Neuronal stem cell (in vitro differentiated cells): ENCODE results near the gene NOP16.

ENCODE experiments used
- DNase-seq: peaks from one replicate; pipeline ENCODE4 v3.0.0-alpha.2; 2013; ENCODE audit warnings: low spot score
- H2AFZ ChIP-seq: one replicate; pipeline ENCODE4 v1.6.1; 2013; ENCODE audit warnings: mild to moderate bottlenecking, low read length, inconsistent platforms
- H2AK5ac ChIP-seq: 2 replicates; pipeline ENCODE4 v1.6.1; 2013; ENCODE audit warnings: low read depth, mild to moderate bottlenecking, inconsistent platforms, low read length, moderate library complexity, mixed read lengths
- H2BK120ac ChIP-seq: 2 replicates; pipeline ENCODE4 v1.6.1; 2013; ENCODE audit warnings: low read depth, mild to moderate bottlenecking, inconsistent platforms, low read length, moderate library complexity, mixed read lengths
- H2BK12ac ChIP-seq: one replicate; pipeline ENCODE4 v1.6.1; 2013; ENCODE audit warnings: low read length, inconsistent platforms
- H2BK15ac ChIP-seq: 2 replicates; pipeline ENCODE4 v1.6.1; 2013; ENCODE audit warnings: mild to moderate bottlenecking, low read length, inconsistent platforms, mixed read lengths
- H2BK5ac ChIP-seq: one replicate; pipeline ENCODE4 v1.6.1; 2013; ENCODE audit warnings: inconsistent platforms, mild to moderate bottlenecking, low read length, moderate library complexity
- H3K14ac ChIP-seq: one replicate; pipeline ENCODE4 v1.6.1; 2013; ENCODE audit warnings: low read length, inconsistent platforms
- H3K18ac ChIP-seq: 2 replicates; pipeline ENCODE4 v1.6.1; 2013; ENCODE audit warnings: low read length, inconsistent platforms
- H3K23ac ChIP-seq: 2 replicates; pipeline ENCODE4 v1.6.1; 2013; ENCODE audit warnings: low read depth, mild to moderate bottlenecking, mixed read lengths, low read length, inconsistent platforms; ENCODE audit not compliant: poor library complexity
- H3K27ac ChIP-seq: replicated peaks from 3 replicates; pipeline ENCODE4 v1.5.1; 2013; ENCODE audit warnings: low read length, inconsistent platforms
- H3K27me3 ChIP-seq, 3 experiments: 2 replicates each; pipeline ENCODE4 v1.6.1; 2013; ENCODE audit warnings: low read length in 3 of 3, mild to moderate bottlenecking in 2 of 3, inconsistent platforms in 1 of 3, low read depth in 1 of 3, mixed read lengths in 1 of 3, moderate library complexity in 1 of 3; ENCODE audit not compliant: control insufficient read depth in 3 of 3, insufficient read depth in 3 of 3
- H3K36me3 ChIP-seq, 2 donors: replicated peaks in 1 of 2; 2 replicates each; pipeline ENCODE4 v1.6.1; 2013; ENCODE audit warnings: low read length in 2 of 2; ENCODE audit not compliant: control insufficient read depth in 2 of 2, insufficient read depth in 2 of 2
- H3K4ac ChIP-seq: 2 replicates; pipeline ENCODE4 v1.6.1; 2013; ENCODE audit warnings: inconsistent platforms, mild to moderate bottlenecking, low read length, moderate library complexity
- H3K4me1 ChIP-seq, 2 donors: 1 replicate in 1 of 2; 2 replicates in 1 of 2; pipeline ENCODE4 v1.6.1; 2013; ENCODE audit warnings: low read length in 2 of 2, low read depth in 1 of 2; ENCODE audit not compliant: control insufficient read depth in 2 of 2, insufficient read depth in 1 of 2
- H3K4me2 ChIP-seq: one replicate; pipeline ENCODE4 v1.6.1; 2013; ENCODE audit warnings: mild to moderate bottlenecking, low read length, inconsistent platforms; ENCODE audit not compliant: insufficient read depth, poor library complexity, severe bottlenecking
- H3K4me3 ChIP-seq, 2 donors: 2 replicates each; pipeline ENCODE4 v1.5.1; 2013; ENCODE audit warnings: low read length in 2 of 2, mild to moderate bottlenecking in 2 of 2, inconsistent platforms in 1 of 2, moderate library complexity in 1 of 2
- H3K79me1 ChIP-seq: one replicate; pipeline ENCODE4 v1.6.1; 2013; ENCODE audit warnings: low read depth, mild to moderate bottlenecking, inconsistent platforms, low read length, moderate library complexity
- H3K9ac ChIP-seq: one replicate; pipeline ENCODE4 v1.6.1; 2013; ENCODE audit warnings: mild to moderate bottlenecking, low read depth, low read length, inconsistent platforms; ENCODE audit not compliant: poor library complexity
- H3K9me3 ChIP-seq, 2 donors: replicated peaks in 1 of 2; 2 replicates each; pipeline versions ENCODE3 to v1.6.1; 2013; ENCODE audit warnings: low read length in 2 of 2, mild to moderate bottlenecking in 2 of 2, inconsistent platforms in 1 of 2, low read depth in 1 of 2, mixed read lengths in 1 of 2, moderate library complexity in 1 of 2; ENCODE audit not compliant: control insufficient read depth in 2 of 2, insufficient read depth in 1 of 2
- H4K8ac ChIP-seq: one replicate; pipeline ENCODE4 v1.6.1; 2013; ENCODE audit warnings: low read depth, mild to moderate bottlenecking, inconsistent platforms, low read length, moderate library complexity
- H4K91ac ChIP-seq: one replicate; pipeline ENCODE4 v1.6.1; 2013; ENCODE audit warnings: low read length, low read depth, mild to moderate bottlenecking, inconsistent platforms; ENCODE audit not compliant: poor library complexity
- WGBS, 2 donors: extraction: QIAGEN DNeasy Blood & Tissue Kit; methylation state at CpG; one replicate each; pipeline ENCODE4 v1.1.7; 2013; ENCODE audit warnings: missing lambda C conversion rate in 2 of 2, mixed read lengths in 1 of 2; ENCODE audit not compliant: insufficient read length in 2 of 2, insufficient replicate concordance in 1 of 2; ENCODE audit errors: extremely low coverage in 2 of 2; 5-methylcytosine and 5-hydroxymethylcytosine counted together

The NOP16 gene

DNA sequence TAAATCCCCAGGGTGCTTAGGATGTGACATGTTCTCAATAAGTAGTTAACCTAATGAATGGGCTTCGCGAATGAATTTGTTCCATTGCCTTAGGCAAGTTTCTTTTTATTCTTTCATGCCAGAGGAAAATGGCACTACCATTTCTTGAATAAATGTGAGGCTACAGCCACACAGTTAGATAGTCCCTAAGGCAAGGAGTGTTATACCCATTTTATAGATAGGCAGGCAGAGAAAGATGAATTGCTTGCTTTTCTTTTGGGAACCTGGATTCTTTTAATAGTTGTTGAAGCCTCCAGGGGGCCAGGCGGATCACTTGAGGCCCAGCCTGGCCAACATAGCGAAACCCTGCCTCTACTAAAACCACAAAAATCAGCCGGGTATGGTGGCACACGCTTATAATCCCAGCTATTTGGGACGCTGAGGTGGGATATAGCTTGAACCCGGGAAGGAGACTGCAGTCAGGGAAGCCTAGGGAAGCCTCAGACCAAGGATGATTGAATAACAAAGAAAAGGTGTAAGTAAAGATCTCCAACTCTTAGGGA, 943 bp downstream of the NOP16 start:
- DNase-seq: no peak
- no peak overlapping the region for H4K91ac ChIP-seq
- no peak overlapping the region for H2BK5ac ChIP-seq
- H3K9ac ChIP-seq: no peak overlapping the region
- peaks cover 3% of the 10 kb centered on the region for H3K79me1 ChIP-seq
- no peak overlapping the region for H2BK12ac ChIP-seq
- WGBS, 2 donors: no CpG with 5 or more reads among the region's 8 CpGs
- H3K27me3 ChIP-seq: no peaks in the 10 kb centered on the region
- no peak overlapping the region for H3K4ac ChIP-seq
- H2AFZ ChIP-seq: peak overlapping the region; percentile 92
- no peaks in the 10 kb centered on the region for H3K9me3 ChIP-seq
- H3K27ac ChIP-seq: no peak overlapping the region
- H3K23ac ChIP-seq: no peak overlapping the region
- no peak overlapping the region for H3K18ac ChIP-seq
- peak overlapping the region; percentile 98 for H3K4me2 ChIP-seq
- H2AK5ac ChIP-seq: no peak overlapping the region
- no peak overlapping the region for H2BK15ac ChIP-seq
- H3K4me1 ChIP-seq: peaks cover 1 to 10% of the 10 kb centered on the region in 2 donors
- H2BK120ac ChIP-seq: no peak overlapping the region
- H3K36me3 ChIP-seq: peaks cover 19 to 67% of the 10 kb centered on the region in 2 donors
- H3K4me3 ChIP-seq: peak overlapping the region; percentile 46 to 84
- no peak overlapping the region for H4K8ac ChIP-seq
- H3K14ac ChIP-seq: no peak overlapping the region

DNA sequence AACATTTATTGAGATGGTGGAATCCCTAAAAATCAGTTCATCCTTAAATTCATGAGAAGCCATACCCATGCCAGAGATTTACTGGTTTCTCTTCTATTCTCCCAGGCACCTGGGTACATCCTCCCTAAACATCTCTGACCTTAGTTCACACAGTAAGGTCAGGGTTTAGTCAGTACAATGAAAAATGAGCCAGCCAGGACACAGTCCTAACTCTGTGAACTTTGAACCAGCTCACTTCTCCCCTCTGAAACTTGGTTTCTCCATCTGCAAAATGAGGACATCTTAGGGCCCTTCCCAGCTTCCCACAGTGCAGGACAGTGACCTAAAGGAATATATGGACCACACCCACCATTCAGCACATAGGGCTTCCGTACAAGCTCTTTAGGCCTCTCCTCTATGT, 1.9 kb downstream of the NOP16 start:
- H3K23ac ChIP-seq: no peak overlapping the region

DNA sequence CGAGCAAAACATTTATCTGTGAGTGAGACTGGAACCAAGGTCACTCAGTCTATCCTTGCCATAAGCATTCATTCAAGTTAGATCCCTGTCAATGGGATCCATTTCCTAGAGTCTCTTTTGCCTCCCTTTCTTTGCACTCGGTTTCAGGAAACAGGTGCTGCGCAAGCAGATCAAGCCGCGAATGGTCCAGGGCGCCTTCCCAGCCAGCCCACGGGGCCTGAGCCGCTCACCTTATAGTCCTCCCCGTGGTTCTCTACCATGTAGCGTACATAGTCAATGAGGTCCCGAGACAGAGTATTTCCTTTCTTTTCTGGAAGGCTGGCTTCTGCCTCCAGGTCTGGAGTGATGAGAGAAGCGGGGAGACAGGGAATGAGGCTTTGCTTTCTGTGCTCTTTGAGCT, 3.4 kb downstream of the NOP16 start:
- H2AFZ ChIP-seq: no peak overlapping the region
- no peaks in the 10 kb centered on the region for H3K27me3 ChIP-seq
- no peak overlapping the region for H3K14ac ChIP-seq
- no peak overlapping the region for H2BK120ac ChIP-seq
- WGBS, 2 donors: no CpG with 5 or more reads among the region's 12 CpGs
- no peak overlapping the region for H4K91ac ChIP-seq
- H3K9ac ChIP-seq: no peak overlapping the region
- H2BK5ac ChIP-seq: no peak overlapping the region
- H3K79me1 ChIP-seq: peaks cover 3% of the 10 kb centered on the region
- no peak overlapping the region for H3K18ac ChIP-seq
- no peak overlapping the region for H3K27ac ChIP-seq
- no peak overlapping the region for H3K4me3 ChIP-seq
- no peak overlapping the region for H4K8ac ChIP-seq
- DNase-seq: no peak
- H2BK12ac ChIP-seq: no peak overlapping the region
- H2BK15ac ChIP-seq: no peak overlapping the region
- H3K4ac ChIP-seq: no peak overlapping the region
- H3K23ac ChIP-seq: no peak overlapping the region
- no peak overlapping the region for H2AK5ac ChIP-seq
- peaks cover 1 to 10% of the 10 kb centered on the region in 2 donors for H3K4me1 ChIP-seq
- peaks cover 19 to 63% of the 10 kb centered on the region in 2 donors for H3K36me3 ChIP-seq
- H3K9me3 ChIP-seq: no peaks in the 10 kb centered on the region
- no peak overlapping the region for H3K4me2 ChIP-seq

More for the DNA sequence above, 1.9 kb downstream of the NOP16 start:
- Histone ChIP-seq H2BK120ac (no peak overlapping the region), H3K14ac (no peak overlapping the region), H3K27me3 (no peaks in the 10 kb centered on the region), H3K27ac (no peak overlapping the region), H2BK12ac (no peak overlapping the region), H4K91ac (no peak overlapping the region), H3K4me2 (no peak overlapping the region), H3K18ac (no peak overlapping the region), H2AK5ac (no peak overlapping the region), H3K4me3 (no peak overlapping the region), H3K79me1 (peaks cover 3% of the 10 kb centered on the region), H3K9ac (no peak overlapping the region), H3K36me3 (peaks cover 23 to 67% of the 10 kb centered on the region in 2 donors), H3K9me3 (no peaks in the 10 kb centered on the region), H2BK5ac (no peak overlapping the region), H3K4me1 (peaks cover 1 to 10% of the 10 kb centered on the region in 2 donors), H2AFZ (no peak overlapping the region), H3K4ac (no peak overlapping the region), H2BK15ac (no peak overlapping the region), H4K8ac (no peak overlapping the region)
- DNase-seq: no peak
- no CpG with 5 or more reads among the region's 1 CpG for WGBS, 2 donors

DNA sequence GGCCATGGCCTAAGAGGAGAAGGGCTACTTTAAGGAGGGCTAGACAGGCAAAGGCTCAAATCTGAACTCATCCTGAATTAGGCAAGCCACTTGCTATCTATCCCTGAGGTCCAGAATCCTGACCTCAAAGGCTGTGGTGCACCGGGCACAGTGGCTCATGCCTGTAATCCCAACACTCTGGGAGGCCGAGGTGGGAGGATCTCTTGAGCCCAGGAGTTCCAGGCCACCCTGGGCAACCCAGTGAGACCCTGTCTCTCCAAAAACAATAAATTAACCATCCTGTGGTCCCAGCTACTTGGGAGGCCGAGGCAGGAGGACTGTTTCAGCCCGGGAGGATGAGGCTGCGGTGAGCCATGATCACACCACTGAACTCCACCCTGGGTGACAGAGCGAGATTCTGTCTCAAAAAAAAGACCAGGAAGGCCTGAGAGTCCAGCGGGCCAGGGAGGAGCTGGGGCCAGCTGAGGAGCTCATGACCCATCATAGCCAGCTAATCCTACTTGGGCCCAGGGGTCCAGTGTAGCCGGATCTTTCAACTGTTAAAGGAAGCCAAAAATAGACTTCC, 4.0 kb downstream of the NOP16 start:
- Histone ChIP-seq H3K23ac (no peak overlapping the region), H3K14ac (no peak overlapping the region), H3K18ac (no peak overlapping the region), H3K4me3 (no peak overlapping the region), H2AFZ (no peak overlapping the region), H3K36me3 (peaks cover 19 to 63% of the 10 kb centered on the region in 2 donors), H4K8ac (no peak overlapping the region), H2AK5ac (no peak overlapping the region), H3K27me3 (no peaks in the 10 kb centered on the region), H3K4ac (no peak overlapping the region), H3K4me1 (peaks cover 1 to 6% of the 10 kb centered on the region in 2 donors), H2BK120ac (no peak overlapping the region), H3K9ac (no peak overlapping the region), H3K4me2 (no peak overlapping the region), H2BK15ac (no peak overlapping the region), H3K27ac (no peak overlapping the region), H2BK12ac (no peak overlapping the region), H3K9me3 (no peaks in the 10 kb centered on the region), H4K91ac (no peak overlapping the region), H2BK5ac (no peak overlapping the region), H3K79me1 (peaks cover 3% of the 10 kb centered on the region)
- DNase-seq: no peak
- WGBS, 2 donors: no CpG with 5 or more reads among the region's 8 CpGs
